OCI-M1 (cell line): ENCODE results near the gene ATE1.

Experiments used
- DNase-seq: peaks from one replicate; lab custom pipeline; 2025; lab: John Stamatoyannopoulos, UW

The ATE1 gene

DNA sequence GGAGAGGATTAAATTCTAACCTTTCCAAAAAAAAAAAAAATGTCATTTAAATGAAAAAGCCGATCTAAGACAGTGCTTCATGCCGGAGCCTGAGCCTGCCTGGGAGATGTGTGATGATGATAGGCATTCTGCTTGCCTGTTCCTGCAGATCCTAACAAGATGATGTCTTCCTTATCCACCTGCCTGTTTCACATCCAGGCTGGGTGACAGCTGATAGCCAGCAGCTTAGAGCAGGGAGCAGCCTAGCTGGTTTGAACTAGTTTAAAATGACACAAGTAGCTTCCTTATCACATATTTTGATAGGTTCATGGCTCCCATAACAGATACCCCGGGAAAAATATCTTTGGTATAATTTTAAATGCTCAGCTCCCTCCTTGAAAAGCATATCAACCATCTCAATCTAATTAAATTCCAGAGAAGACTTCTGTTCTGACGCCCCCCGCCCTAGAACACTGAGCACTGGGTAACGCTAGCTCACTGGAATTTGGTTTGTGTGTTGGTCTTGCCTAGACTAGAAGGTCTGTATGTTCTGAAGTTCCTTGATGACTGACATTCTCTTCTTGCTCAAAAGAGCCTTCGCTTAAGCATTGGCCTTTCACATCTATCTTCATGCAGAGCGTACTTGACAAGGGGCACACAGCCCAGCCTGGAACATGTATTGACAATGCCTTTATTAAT, 232.7 kb downstream of the ATE1 start:
- DNase-seq, result peak; percentile 15

DNA sequence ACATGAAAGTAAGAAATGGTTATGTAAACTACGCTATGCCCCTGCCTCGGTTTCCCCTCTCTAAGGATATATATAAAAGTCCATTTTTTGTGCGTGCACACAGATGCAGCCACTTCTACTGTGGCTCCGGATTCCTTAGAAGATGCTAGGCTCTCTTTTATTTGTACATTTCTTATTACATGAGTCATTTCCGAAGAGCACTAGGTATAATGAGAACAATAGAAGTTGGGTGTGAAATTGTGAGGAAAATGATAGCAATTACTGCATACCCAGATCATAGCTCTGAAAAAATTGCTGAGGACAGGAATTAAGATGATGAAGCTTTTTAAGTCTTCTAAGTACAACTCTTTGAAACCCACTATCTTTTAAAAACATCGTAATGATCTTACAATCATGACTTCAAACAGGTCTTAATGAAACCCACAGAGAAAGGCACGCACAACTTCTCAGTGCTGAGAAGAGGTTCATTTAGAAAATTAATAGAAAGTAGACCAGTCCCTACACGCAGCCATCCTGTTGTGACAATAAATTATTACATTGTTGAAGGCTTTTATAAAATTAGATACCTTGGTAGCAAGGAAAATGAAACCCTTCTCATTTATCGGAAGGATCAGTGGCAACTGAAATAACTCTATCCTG, 233.4 kb downstream of the ATE1 start:
- DNase-seq, result no peak

GRCh38 chr10:121692626-121693025, 235.2 kb downstream of the ATE1 start:
- no peak for DNase-seq

DNA sequence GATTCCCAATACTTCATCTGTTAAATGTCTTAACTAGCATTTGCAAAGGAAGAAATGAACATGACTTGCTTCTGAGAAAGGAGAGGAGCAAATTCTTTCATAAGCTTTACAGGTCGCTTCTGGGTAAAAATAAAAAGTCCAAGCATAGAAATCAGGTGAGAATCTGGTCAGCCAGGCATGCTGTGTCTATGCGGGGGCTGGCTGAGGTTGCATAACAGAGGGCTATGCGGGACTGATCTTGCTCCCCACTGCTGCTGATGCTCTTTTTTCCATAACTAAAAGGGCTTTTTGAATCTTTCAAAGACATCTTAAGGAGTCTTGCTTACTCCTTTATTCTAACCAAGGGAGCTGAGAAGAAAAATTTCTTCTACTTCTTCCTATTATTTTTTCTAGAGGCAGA, 236.9 kb downstream of the ATE1 start:
- DNase-seq, result no peak
